DMS53 treated with DMSO at 0.1 percent for 48 hours (cell line): ENCODE results near the gene VEPH1.

Source experiments
- DNase-seq: peaks from one replicate; lab custom pipeline; 2025; ENCODE audit not compliant: unreplicated experiment; lab: John Stamatoyannopoulos, UW

Gene VEPH1

GRCh38 chr3:157393113-157393512, 110.1 kb downstream of the VEPH1 start:
- DNase-seq, result no peak

GRCh38 chr3:157392104-157392503, 111.1 kb downstream of the VEPH1 start:
- no peak for DNase-seq

- no peak for DNase-seq
Observed at GRCh38 chr3:157390713-157391515, 112.3 kb downstream of the VEPH1 start.

GRCh38 chr3:157388976-157389375, 114.2 kb downstream of the VEPH1 start:
- no peak for DNase-seq

GRCh38 chr3:157387708-157388435, 115.3 kb downstream of the VEPH1 start:
- no peak for DNase-seq

GRCh38 chr3:157384491-157384890, 118.7 kb downstream of the VEPH1 start:
- DNase-seq, result no peak

GRCh38 chr3:157384031-157384430, 119.2 kb downstream of the VEPH1 start:
- no peak for DNase-seq

GRCh38 chr3:157381606-157382005, 121.6 kb downstream of the VEPH1 start:
- no peak for DNase-seq

GRCh38 chr3:157379525-157380140, 123.6 kb downstream of the VEPH1 start:
- DNase-seq, result no peak

GRCh38 chr3:157376603-157377300, 126.5 kb downstream of the VEPH1 start:
- DNase-seq, result no peak

GRCh38 chr3:157375342-157375986, 127.8 kb downstream of the VEPH1 start:
- DNase-seq, result no peak

GRCh38 chr3:157374933-157375332, 128.3 kb downstream of the VEPH1 start:
- no peak for DNase-seq

GRCh38 chr3:157373783-157374182, 129.4 kb downstream of the VEPH1 start:
- no peak for DNase-seq

GRCh38 chr3:157370867-157371266, 132.3 kb downstream of the VEPH1 start:
- no peak for DNase-seq

- DNase-seq, result no peak
Observed at GRCh38 chr3:157369727-157370421, 133.3 kb downstream of the VEPH1 start.

- DNase-seq, result no peak
Observed at GRCh38 chr3:157368171-157368570, 135.0 kb downstream of the VEPH1 start.

GRCh38 chr3:157363393-157363792, 139.8 kb downstream of the VEPH1 start:
- DNase-seq, result no peak

- no peak for DNase-seq
Observed at GRCh38 chr3:157362348-157362747, 140.9 kb downstream of the VEPH1 start.

GRCh38 chr3:157360044-157360443, 143.2 kb downstream of the VEPH1 start:
- DNase-seq, result no peak

GRCh38 chr3:157356541-157356940, 146.7 kb downstream of the VEPH1 start:
- no peak for DNase-seq
